Immature natural killer cell (primary cell): ENCODE results near the gene CRLF2. TPM values are rescaled to one million over a fixed set of nuclear protein-coding genes. Genes with fewer than 3 reads are reported as not detected.
A peak's percentile ranks its signal among the peaks of the same experiment; 100 is the strongest.
"Not testable (repeated sequence)": the region's sequence is repeated elsewhere in the genome, so short reads cannot be mapped to it uniquely, and the experiment has no call there.

Experiments used
- DNase-seq, 3 donors: peaks; one replicate each; pipeline ENCODE4 v3.0.0; 2022; ENCODE audit warnings: mixed read lengths in 1 of 3
- H3K27ac Mint-ChIP-seq, 6 donors: one replicate each; pipeline ENCODE4 v1.8.0; 2020; ENCODE audit warnings: mixed read lengths in 6 of 6, mild to moderate bottlenecking in 5 of 6, inconsistent platforms in 4 of 6, moderate library complexity in 3 of 6
- H3K27me3 Mint-ChIP-seq, 3 donors: one replicate each; pipeline ENCODE4 v1.8.0; 2020 to 2021; ENCODE audit warnings: low read depth in 3 of 3, mild to moderate bottlenecking in 3 of 3, mixed read lengths in 3 of 3, moderate library complexity in 3 of 3, inconsistent platforms in 1 of 3
- H3K36me3 Mint-ChIP-seq, 3 donors: one replicate each; pipeline ENCODE4 v1.8.0; 2020; ENCODE audit warnings: mixed read lengths in 3 of 3, inconsistent platforms in 2 of 3, mild to moderate bottlenecking in 2 of 3
- H3K4me1 Mint-ChIP-seq, 2 donors: one replicate each; pipeline ENCODE4 v1.8.0; 2020; ENCODE audit warnings: inconsistent platforms in 2 of 2, mild to moderate bottlenecking in 2 of 2, mixed read lengths in 2 of 2, moderate library complexity in 1 of 2
- H3K4me3 Mint-ChIP-seq, 5 donors: one replicate each; pipeline ENCODE4 v1.8.0; 2020; ENCODE audit warnings: mild to moderate bottlenecking in 5 of 5, mixed read lengths in 5 of 5, inconsistent platforms in 3 of 5, moderate library complexity in 3 of 5
- H3K9me3 Mint-ChIP-seq, 6 donors: one replicate each; pipeline ENCODE4 v1.8.0; 2020; ENCODE audit warnings: mild to moderate bottlenecking in 6 of 6, mixed read lengths in 6 of 6, inconsistent platforms in 4 of 6, moderate library complexity in 3 of 6
- polyA plus RNA-seq, 3 donors: library from polyadenylated mRNA; unstranded; fragments of 300-500 nt; fragmentation: Illumina TruSeq; gene quantifications; one replicate each; pipeline ENCODE4 v1.2.3, GENCODE V29; 2021

The CRLF2 gene
- polyA plus RNA-seq, 3 donors from 2014 or later: not detected

DNA sequence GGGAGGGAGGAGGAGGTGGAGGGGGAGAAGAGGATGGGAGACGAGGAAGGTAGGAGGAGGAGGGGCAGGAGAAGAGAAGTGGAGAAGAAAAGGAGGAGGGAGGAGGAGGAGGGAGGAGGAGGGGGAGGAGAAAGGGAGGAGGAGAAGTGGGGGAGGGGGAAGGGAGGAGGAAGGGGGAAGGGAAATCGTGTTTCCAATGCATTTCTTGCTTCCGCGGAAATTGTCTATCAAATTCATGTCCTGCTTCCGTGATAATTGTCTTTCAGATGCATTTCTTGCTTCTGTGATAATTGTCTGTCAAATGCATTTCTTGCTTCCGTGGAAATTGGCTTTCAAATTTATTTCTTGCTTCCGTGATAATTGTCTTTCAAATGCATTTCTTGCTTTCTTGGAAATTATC, 43.3 kb downstream of the CRLF2 start:
- Mint-ChIP-seq H3K27me3 (peaks cover 10 to 13% (median 12%) of the 10 kb centered on the region in 3 donors), H3K9me3 (no peaks in the 10 kb centered on the region), H3K27ac (no peak overlapping the region)

DNA sequence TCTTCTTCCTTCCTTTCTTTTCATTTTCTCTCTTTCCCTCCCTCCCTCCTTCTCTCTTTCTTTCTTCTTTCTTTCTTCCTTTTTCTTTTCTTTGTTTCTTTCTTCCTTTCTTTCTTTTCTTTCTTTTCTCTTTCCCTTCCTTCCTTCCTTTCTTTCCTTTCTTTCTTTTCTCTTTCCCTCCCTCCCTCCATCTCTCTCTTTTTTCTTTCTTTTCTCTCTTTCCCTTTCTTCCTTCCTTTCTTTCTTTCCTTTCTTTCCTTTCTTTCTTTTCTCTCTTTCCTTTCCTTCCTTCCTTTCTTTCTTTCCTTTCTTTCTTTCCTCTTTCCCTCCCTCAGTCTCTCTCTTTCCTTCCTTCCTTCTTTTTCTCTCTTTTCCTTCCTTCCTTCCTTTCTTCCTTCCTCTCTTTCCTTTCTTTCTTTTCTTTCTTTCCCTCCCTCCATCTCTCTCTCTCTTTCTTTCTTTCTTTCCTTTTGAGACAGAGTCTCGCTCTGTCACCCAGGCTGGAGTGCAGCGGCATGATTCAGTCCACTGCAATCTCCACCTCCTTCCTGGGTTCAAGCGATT, 44.4 kb downstream of the CRLF2 start:
- Mint-ChIP-seq H3K27ac (no peak overlapping the region), H3K9me3 (no peaks in the 10 kb centered on the region), H3K27me3 (peaks cover 10 to 24% (median 24%) of the 10 kb centered on the region in 3 donors), H3K36me3 (no peaks in the 10 kb centered on the region), H3K4me1 (peaks cover 6 to 10% of the 10 kb centered on the region in 2 donors), H3K4me3 (no peak overlapping the region)
- no peak for DNase-seq

More for the DNA sequence above, 43.3 kb downstream of the CRLF2 start:
- no peak for DNase-seq
- Mint-ChIP-seq H3K36me3 (no peaks in the 10 kb centered on the region), H3K4me3 (no peak overlapping the region), H3K4me1 (peaks cover 6 to 10% of the 10 kb centered on the region in 2 donors)

- no peak for DNase-seq
Measured at GRCh38 chrX:1167466-1167865, 45.0 kb downstream of the CRLF2 start.

DNA sequence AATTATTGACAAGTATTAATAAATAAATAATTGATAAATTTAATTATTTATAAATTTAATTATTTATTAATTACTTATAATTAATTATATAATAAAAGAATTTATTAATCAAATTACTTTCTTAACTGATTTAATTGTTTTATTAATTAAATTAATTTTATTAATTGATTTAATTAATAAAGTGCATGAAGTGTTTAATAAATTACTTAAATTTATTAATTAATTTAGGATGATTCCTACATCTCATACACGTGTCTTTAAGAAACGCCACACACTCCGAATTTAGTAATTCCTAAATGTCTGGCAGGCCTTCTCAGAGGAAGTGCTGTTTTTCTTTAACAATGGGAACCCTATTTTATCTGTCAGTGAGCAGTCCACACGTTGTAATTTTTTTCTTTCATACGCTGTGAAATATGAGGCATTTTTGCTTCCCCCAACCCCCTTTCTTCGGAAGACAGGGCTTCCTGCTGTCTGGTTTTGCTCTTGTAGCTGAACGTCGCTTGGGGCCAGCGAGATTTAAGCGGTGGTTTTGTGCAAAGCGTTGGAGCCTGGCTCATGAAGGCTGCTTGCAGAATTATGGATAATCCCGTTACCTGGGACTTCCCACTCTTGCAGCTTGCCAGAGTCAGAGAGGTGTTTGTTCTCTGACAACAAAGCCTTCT, 46.8 kb downstream of the CRLF2 start:
- peak; percentile 18 to 39 (median 38) for DNase-seq
- Mint-ChIP-seq H3K27ac (peak overlapping the region in 3 of 6 donors; percentile 28 to 77 (median 40)), H3K36me3 (no peaks in the 10 kb centered on the region), H3K27me3 (peaks cover 12 to 27% (median 24%) of the 10 kb centered on the region in 3 donors), H3K4me3 (peak overlapping the region in 3 of 5 donors; percentile 10 to 38 (median 22)), H3K9me3 (no peaks in the 10 kb centered on the region), H3K4me1 (peaks cover 6 to 10% of the 10 kb centered on the region in 2 donors)

More at GRCh38 chrX:1167466-1167865, 45.0 kb downstream of the CRLF2 start:
- no peaks in the 10 kb centered on the region for H3K36me3 Mint-ChIP-seq
- no peak overlapping the region for H3K4me3 Mint-ChIP-seq
- H3K9me3 Mint-ChIP-seq: no peaks in the 10 kb centered on the region
- H3K27ac Mint-ChIP-seq: no peak overlapping the region
- H3K27me3 Mint-ChIP-seq: peaks cover 10 to 24% (median 24%) of the 10 kb centered on the region in 3 donors
- H3K4me1 Mint-ChIP-seq: peaks cover 6 to 10% of the 10 kb centered on the region in 2 donors

- H3K27ac Mint-ChIP-seq: peak overlapping the region in 2 of 6 donors; percentile 22 to 25
- peak in 2 of 3 donors; percentile 20 to 29 for DNase-seq
- no peaks in the 10 kb centered on the region for H3K36me3 Mint-ChIP-seq
- peaks cover 6 to 13% of the 10 kb centered on the region in 2 donors for H3K4me1 Mint-ChIP-seq
- peaks cover 13 to 36% (median 26%) of the 10 kb centered on the region in 3 donors for H3K27me3 Mint-ChIP-seq
- no peaks in the 10 kb centered on the region for H3K9me3 Mint-ChIP-seq
- H3K4me3 Mint-ChIP-seq: peak overlapping the region in 3 of 5 donors; percentile 21 to 33 (median 27)
Measured at GRCh38 chrX:1164322-1165288, 47.8 kb downstream of the CRLF2 start.

- Mint-ChIP-seq H3K4me3 (no peak overlapping the region), H3K36me3 (no peaks in the 10 kb centered on the region), H3K27ac (no peak overlapping the region), H3K4me1 (peaks cover 6 to 16% of the 10 kb centered on the region in 2 donors), H3K27me3 (peaks cover 13 to 41% (median 25%) of the 10 kb centered on the region in 3 donors), H3K9me3 (no peaks in the 10 kb centered on the region)
- no peak for DNase-seq
Measured at GRCh38 chrX:1163231-1163630, 49.2 kb downstream of the CRLF2 start.

DNA sequence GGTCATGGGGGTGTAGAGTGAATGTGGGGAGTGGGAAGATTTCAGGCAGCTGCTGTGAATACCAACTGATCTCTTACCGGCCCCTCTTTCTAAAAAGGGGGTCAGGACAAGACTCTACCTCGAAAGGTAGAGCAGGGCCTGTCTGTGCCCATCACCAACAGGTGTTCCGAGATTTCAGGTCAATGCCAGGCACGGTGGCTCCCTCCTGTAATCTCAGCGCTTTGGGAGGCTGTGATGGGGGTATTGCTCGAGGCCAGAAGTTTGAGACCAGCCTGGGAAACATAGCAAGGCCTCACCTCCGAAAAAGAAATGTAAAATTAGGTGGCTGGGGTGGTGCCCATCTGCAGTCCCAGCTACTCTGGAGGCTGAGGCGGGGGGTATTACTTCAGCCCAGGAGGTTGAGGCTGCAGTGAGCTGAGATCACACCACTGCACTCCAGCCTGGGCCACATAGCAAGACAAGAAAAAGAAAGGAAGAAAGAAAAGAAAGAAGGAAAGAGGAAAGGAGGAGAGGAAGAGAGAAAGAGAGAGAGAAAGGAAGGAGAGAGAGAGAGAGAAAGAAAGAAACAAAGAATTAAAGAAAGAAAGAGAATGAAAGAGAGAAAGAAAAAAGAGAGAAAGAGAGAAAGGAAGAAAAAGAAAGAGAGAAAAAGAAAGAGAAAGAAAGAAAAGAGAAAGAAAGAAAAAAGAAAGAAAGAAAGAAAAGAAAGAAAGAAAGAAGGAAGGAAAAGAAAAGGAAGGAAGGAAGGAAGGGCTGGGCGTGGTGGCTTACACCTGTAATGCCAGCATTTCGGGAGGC, 50.1 kb downstream of the CRLF2 start:
- Mint-ChIP-seq H3K9me3 (no peaks in the 10 kb centered on the region), H3K27ac (no peak overlapping the region), H3K36me3 (no peaks in the 10 kb centered on the region), H3K4me1 (peaks cover 6 to 13% of the 10 kb centered on the region in 2 donors), H3K4me3 (no peak overlapping the region), H3K27me3 (peaks cover 13 to 41% (median 25%) of the 10 kb centered on the region in 3 donors)
- no peak for DNase-seq

GRCh38 chrX:1159548-1159947, 52.9 kb downstream of the CRLF2 start:
- Mint-ChIP-seq H3K4me3 (peak overlapping the region in 1 of 5 donors; percentile 18), H3K4me1 (peaks cover under 1 to 6% of the 10 kb centered on the region in 2 donors), H3K27me3 (peaks cover 5 to 30% (median 16%) of the 10 kb centered on the region in 3 donors)

GRCh38 chrX:1156681-1157455, 55.6 kb downstream of the CRLF2 start:
- not testable (repeated sequence) for DNase-seq, H3K36me3 Mint-ChIP-seq, H3K4me1 Mint-ChIP-seq, H3K27ac Mint-ChIP-seq, H3K9me3 Mint-ChIP-seq, H3K4me3 Mint-ChIP-seq
- H3K27me3 Mint-ChIP-seq: peaks cover 3 to 15% (median 7%) of the 10 kb centered on the region in 3 donors

More at GRCh38 chrX:1159548-1159947, 52.9 kb downstream of the CRLF2 start:
- Mint-ChIP-seq H3K36me3 (no peaks in the 10 kb centered on the region), H3K27ac (peak overlapping the region in 4 of 6 donors; percentile 43 to 90 (median 60)), H3K9me3 (no peaks in the 10 kb centered on the region)
- no peak for DNase-seq

DNA sequence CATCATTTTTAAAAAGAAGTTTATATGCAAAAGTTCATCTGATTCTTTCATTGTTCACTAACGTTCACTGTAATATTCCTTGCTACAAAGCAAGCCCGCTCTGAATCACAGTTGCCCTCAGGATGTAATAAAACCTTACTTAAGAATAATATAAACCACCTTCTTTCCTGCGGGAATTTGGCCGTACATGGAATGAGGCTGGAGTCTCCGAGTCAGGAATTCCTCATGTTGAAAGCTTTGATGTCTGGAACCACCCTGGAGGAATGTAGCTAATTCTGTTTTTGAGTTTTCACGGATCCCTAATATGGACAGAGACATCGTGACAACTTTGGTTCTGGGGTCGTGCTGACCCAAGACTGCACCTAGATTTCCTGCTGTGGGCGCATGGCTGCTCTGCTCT, 58.5 kb downstream of the CRLF2 start:
- no peak overlapping the region for H3K27ac Mint-ChIP-seq
- H3K9me3 Mint-ChIP-seq: no peaks in the 10 kb centered on the region
- peaks cover 4 to 6% (median 4%) of the 10 kb centered on the region in 3 donors for H3K27me3 Mint-ChIP-seq
- no peak overlapping the region for H3K4me3 Mint-ChIP-seq
- no peak for DNase-seq
- H3K36me3 Mint-ChIP-seq: no peaks in the 10 kb centered on the region
- no peaks in the 10 kb centered on the region for H3K4me1 Mint-ChIP-seq

GRCh38 chrX:1152090-1152489, 60.4 kb downstream of the CRLF2 start:
- no peak for DNase-seq
- Mint-ChIP-seq H3K36me3 (no peaks in the 10 kb centered on the region), H3K4me1 (no peaks in the 10 kb centered on the region), H3K27ac (no peak overlapping the region), H3K9me3 (no peaks in the 10 kb centered on the region), H3K4me3 (no peak overlapping the region), H3K27me3 (peaks cover 3 to 4% (median 4%) of the 10 kb centered on the region in 3 donors)

- no peaks in the 10 kb centered on the region for H3K4me1 Mint-ChIP-seq
- peaks cover 3 to 4% (median 4%) of the 10 kb centered on the region in 3 donors for H3K27me3 Mint-ChIP-seq
- DNase-seq: no peak
- H3K9me3 Mint-ChIP-seq: no peaks in the 10 kb centered on the region
- H3K27ac Mint-ChIP-seq: peak overlapping the region in 1 of 6 donors; percentile 53
- no peak overlapping the region for H3K4me3 Mint-ChIP-seq
- H3K36me3 Mint-ChIP-seq: no peaks in the 10 kb centered on the region
Measured at GRCh38 chrX:1151378-1152077, 60.9 kb downstream of the CRLF2 start.
